Mucosa of gallbladder (tissue), 1 donor: ENCODE results near the gene CLIP2. TPM values are rescaled to one million over a fixed set of nuclear protein-coding genes. Genes with fewer than 3 reads are reported as not detected.
"Not testable (repeated sequence)": the region's sequence is repeated elsewhere in the genome, so short reads cannot be mapped to it uniquely, and the experiment has no call there.

ENCODE experiments used
- DNase-seq: peaks from one replicate; pipeline ENCODE4 v3.0.0-alpha.2; 2020; ENCODE audit warnings: low spot score
- total RNA-seq: library from RNA; stranded (reverse); gene quantifications from one replicate; pipeline ENCODE4 v1.2.1, GENCODE V29; 2021
- donor health status: DM: no; HTN: no; CAD: no.

Gene CLIP2
- total RNA-seq, 1 donor from 2014 or later = 71.7 TPM

- peak; percentile 24 for DNase-seq
These were observed 82.5 kb downstream of the CLIP2 start for GRCh38 chr7:74371381-74372341.

GRCh38 chr7:74372511-74373111 lies 83.4 kb downstream of the CLIP2 start:
- DNase-seq = peak; percentile 44

GRCh38 chr7:74373536-74373935 lies 84.3 kb downstream of the CLIP2 start:
- no peak for DNase-seq

- DNase-seq = no peak
These were observed 86.6 kb downstream of the CLIP2 start for GRCh38 chr7:74375726-74376220.

- DNase-seq = no peak
These were observed 87.2 kb downstream of the CLIP2 start for GRCh38 chr7:74376256-74377036.

- DNase-seq = peak; percentile 78
These were observed 90.7 kb downstream of the CLIP2 start for GRCh38 chr7:74379938-74380337.

GRCh38 chr7:74380720-74381119 lies 91.5 kb downstream of the CLIP2 start:
- no peak for DNase-seq

- DNase-seq = not testable (repeated sequence)
These were observed 94.9 kb downstream of the CLIP2 start for GRCh38 chr7:74384086-74384485.

GRCh38 chr7:74384854-74385253 lies 95.6 kb downstream of the CLIP2 start:
- not testable (repeated sequence) for DNase-seq

- no peak for DNase-seq
These were observed 98.4 kb downstream of the CLIP2 start for GRCh38 chr7:74387606-74388005.

- no peak for DNase-seq
These were observed 99.7 kb downstream of the CLIP2 start for GRCh38 chr7:74388880-74389415.

- DNase-seq = peak; percentile 40
These were observed 104.5 kb downstream of the CLIP2 start for GRCh38 chr7:74393722-74394121.

- not testable (repeated sequence) for DNase-seq
These were observed 105.4 kb downstream of the CLIP2 start for GRCh38 chr7:74394601-74395000.

- no peak for DNase-seq
These were observed 106.6 kb downstream of the CLIP2 start for GRCh38 chr7:74395745-74396311.

- DNase-seq = no peak
These were observed 107.8 kb downstream of the CLIP2 start for GRCh38 chr7:74396993-74397392.

GRCh38 chr7:74398426-74398825 lies 109.2 kb downstream of the CLIP2 start:
- no peak for DNase-seq

- no peak for DNase-seq
These were observed 109.8 kb downstream of the CLIP2 start for GRCh38 chr7:74399006-74399405.

GRCh38 chr7:74400420-74401136 lies 111.4 kb downstream of the CLIP2 start:
- no peak for DNase-seq

GRCh38 chr7:74401137-74401859 lies 112.1 kb downstream of the CLIP2 start:
- peak; percentile 66 for DNase-seq

- not testable (repeated sequence) for DNase-seq
These were observed 113.5 kb downstream of the CLIP2 start for GRCh38 chr7:74402668-74403067.
